Fibroblast of skin of abdomen (primary cell): ENCODE results near the gene ACSL1.

Experiments
- DNase-seq: peaks from one replicate; pipeline ENCODE4 v3.0.0-alpha.2; 2013

Gene ACSL1

DNA sequence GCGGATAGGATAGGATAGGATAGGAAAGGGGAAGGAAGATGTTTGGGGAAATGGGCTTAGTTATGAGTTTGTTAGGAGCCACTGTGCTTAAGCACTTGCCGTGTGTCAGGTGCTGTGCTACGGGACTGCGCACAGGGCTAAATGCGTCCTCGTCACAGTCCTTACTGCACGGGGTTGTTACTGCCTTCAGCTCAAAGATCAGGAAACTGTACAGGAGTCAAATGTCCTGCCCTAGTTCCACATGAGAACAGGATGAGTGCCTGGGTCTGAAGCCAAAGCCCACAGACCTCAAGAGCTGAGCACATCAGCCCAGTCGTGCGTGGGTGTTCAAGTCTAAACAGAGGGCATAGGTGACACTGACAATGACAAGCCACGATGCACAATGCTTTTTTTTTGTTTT lies 15.0 kb downstream of the ACSL1 start:
- DNase-seq, result no peak

DNA sequence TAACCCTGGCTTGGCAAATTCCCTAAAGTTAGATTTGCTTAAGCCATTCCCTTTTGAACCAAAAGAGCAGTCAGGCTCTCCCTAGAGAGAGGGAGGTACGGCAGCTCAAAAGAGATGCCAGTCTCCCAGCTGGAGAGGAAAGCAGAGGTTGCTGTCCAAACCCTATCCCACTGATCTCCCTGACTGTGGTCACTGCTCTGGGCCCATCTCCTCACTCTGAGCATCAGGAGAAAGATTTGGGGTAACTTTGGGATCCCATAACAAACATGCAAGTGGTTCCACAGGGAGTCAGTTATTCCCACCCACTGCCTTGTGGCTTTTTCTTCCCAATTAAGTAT lies 17.1 kb downstream of the ACSL1 start:
- DNase-seq, result no peak

DNA sequence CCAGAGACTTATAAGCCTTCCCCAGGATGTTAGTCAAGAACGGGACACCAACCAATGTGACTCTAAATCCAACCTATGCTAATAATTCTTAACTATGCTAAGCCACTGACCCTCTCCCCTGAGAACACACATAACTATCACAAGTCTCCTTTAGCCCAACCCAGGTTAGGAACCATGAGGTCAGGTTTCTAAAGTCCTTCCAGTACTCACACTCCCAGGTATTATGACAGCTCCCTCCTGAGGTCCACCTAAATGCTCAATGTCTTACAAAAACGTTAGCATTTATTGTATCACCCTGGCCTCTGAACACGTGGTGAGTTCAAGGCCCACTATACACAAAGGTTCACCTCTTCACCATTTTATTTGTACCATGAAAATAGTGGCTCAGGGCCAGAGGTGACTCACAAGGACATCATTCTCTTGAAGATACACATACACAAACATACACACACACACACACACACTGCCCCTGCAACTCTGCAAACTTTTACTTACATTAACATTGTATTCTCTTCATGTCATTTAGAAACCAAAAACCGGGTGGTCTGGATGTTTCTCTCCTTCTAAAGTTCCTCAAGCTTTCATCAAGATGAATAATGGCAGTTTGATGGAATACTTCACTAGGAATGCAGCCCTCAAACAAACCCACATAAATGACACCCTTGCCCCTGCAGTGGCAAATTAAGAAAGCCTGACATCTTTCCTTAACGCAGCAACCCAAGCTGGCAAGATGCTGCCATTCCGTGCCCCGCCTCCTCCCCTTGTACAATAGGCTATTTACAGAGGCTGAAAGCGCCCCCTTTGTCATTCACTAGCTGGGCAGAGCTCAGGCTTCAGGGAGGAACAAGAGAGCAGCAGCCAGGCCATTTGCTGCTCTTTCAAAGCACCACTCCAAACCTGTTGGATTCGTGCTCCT lies 17.7 kb downstream of the ACSL1 start:
- DNase-seq, result peak; percentile 63

DNA sequence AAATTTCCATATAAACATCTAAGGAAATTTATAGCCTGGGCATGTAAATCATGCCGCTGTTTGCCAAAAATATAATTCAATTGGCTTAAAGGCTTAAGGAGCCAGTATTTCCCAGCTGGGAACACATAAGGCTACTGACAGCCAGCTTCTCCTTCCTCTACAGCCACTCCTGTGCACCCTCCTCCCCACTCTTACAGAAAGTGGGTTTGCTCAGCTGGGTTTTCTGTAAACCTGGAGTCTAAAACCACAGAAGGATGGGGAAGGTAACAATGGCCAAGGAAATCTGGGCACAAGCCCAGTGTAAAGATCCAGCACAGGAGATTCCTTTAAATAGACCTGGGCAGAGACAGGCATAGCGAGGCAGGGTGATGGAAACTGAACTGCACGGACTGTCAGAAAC lies 18.5 kb downstream of the ACSL1 start:
- no peak for DNase-seq

DNA sequence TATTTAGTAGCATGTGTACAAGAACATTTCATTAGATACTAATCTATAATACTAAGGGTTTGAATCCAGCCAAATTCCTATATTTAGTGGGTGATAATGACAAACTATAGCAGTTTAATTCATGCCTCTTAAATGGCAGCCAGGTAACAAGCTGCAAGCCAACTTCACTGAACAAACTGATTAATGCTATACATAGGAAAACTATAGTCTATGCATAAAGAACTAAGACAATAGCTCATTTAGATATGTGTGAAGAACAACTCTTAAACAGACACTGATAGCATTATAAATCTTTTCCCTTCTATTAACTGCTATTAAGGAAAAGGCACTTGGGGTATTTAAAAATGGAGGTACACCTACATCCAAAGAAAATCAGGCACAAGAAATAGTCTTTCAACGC lies 19.1 kb downstream of the ACSL1 start:
- no peak for DNase-seq

DNA sequence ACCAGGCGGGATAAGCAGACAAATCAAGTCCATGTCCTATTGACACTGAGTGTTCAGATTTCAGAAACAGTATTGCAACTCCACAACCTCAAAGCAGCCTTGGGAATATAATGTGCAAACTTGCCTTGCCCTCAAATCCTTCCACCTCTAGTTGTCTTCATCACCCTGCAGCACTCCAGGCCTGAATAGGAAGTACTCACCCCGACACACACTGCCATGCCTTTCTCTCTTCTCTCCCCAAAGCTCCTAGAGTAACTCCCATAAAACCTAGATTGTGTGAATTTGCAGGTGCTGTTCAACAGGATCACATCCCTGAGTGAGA lies 19.6 kb downstream of the ACSL1 start:
- no peak for DNase-seq

DNA sequence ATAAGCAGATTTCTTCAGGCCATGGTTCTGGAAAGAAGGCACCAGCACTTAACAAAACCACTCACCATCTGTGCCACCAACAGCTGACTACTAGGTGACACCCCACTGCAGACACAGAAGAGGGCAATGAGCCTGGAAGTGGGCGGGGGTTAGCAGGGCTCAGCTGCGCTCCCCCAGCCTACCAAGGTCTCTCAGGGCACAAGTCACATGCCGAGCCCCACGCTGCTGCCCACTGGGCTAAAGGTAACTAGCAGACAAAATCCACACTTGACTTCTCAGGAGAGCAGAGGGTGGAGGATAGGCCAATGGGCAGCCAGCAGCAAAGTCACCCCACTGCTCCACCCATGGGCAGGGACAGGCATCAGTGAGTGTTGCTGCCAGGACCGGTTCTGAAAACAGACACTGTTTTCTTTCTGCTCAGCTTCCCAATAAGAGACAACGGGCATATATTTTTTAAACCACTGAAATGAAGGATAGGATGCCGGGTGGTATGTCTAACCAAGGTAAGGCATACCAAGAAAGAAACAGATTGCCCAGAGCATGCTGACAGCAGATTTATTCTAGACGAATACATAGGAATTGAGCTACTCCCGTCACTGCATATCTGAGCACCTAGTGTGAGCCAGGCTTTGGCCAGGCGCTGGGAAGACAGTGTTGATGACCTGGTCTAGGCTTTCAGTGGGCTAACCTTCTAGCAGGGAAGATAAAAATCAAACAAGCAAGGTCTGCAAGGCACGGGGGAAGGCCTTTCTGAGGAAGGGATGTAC lies 20.1 kb downstream of the ACSL1 start:
- no peak for DNase-seq

DNA sequence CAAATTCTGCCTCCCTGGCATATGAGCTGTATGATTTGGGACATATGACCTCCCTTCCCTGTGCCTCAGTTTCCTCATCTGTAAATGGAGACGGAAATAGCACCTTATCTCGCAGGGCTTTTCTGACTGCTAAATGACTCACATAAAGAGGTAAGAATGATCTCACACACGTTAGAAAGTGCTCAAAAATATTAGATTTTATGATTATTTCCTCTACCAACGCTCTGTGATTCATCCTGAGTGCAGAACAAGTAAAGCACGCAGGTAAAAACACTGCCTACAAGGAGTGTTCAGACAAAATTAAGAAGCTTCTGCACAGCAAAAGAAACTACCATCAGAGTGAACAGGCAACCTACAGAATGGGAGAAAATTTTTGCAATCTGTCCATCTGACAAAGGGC lies 21.1 kb downstream of the ACSL1 start:
- no peak for DNase-seq

DNA sequence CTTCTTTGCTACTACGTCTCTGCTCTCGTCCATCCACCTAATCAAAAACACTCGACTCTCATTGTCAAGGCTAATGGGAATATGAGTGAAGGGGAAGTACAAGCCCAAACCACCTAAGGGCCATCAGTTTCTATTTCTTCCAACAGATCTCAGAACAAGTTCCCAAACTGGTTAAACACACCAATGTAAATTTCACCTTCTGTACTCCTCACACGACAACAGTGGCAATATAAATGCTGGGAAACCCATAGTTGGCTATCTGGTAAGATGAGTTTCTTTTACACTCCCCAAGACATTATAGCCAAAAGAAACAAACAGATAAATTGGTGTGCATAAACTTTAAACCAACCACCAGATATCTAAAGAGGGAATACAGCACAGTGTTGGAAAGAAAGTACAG lies 21.9 kb downstream of the ACSL1 start:
- no peak for DNase-seq

DNA sequence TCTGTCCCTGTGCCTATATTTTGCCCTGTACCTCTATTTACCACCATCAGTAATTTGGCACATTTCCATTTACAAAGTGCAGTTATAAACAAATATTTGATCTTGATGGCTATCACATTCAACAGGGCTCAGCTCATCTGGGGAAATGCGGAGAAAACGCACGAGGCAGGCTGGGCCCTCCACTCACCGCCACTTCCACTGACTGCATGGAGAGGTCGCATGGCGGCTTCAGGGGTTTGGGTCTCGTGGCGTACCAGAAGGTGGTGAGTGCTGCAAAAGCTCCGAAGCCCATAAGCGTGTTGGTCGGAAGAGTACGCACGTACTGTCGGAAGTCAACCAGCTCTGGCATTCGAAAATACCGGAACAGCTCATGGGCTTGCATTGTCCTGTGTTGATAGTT lies 22.6 kb downstream of the ACSL1 start:
- no peak for DNase-seq

DNA sequence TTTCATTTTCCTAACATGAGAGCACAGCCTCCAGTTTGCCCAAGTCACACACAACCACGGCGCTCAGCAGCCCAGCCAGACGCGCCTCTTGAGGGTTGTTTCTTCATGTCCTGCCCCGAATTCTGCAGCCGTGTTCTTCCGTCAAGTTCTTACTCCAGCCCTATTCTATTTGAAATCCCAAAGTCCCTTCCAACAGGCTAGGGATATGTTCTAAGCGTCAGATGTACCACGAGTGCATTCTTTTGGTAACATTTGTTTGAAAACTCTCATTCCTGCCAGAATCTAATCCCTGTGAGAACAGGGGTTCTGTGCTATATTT lies 23.1 kb downstream of the ACSL1 start:
- DNase-seq, result peak; percentile 33

DNA sequence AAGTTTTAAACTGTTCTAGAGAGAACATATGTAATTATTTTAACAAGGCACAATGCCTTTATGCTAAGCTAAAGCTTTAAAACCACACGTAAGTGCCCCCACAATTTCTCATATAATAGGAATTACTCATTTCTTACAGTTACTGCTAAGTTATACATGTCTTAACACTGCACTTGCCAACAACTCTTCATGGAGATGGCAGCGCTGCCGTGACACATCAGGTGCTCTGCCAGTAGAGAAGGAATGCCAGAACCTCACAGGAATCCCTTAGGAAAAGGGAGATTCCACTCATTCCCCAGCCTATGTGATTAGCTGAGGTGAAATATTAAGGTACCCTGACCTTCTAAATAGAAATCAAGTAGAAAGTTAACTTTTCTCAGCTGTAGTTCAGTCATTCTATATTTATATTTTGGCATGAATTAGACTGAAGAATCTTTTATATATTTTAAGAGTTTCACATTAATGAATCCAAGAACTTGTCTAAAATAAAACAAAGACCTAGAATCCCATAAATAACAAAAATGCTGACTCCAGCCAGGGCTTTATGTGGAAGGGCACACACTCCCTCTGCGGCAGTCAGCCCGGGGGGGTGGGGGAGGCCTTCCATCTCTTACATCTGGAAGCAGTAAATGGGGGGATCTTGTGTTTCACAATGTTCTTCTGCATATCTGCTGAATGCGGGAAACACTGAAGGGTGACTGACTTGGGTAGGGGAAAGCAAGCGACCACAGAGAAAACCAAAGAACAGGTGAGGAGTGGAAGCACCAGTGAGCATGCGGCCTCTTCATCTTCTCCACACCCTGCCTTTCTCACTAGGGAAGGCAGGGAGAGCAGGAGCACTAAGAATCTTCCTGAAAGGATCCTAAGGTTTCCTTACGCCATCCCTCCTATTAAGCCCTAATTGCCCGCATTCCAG lies 23.7 kb downstream of the ACSL1 start:
- peak; percentile 56 for DNase-seq

DNA sequence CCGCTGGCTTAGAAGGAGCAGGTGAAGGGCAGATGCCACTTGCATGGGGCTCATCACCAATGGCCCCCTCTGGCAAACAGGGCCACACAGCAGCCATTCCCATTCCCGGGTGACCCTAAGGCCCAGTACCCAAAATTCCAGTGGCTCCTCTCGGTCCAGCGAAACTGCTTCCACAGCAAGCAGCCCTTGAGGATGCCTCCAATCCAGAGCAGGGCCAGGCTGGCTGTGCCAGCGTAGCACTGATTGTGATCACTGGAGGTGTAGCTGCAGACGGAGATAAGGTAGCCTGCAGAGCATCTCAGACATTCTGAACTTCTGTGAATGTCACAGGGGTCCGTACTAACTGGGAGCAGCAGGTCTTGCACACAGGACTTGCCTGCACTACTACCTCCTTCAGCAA lies 27.3 kb downstream of the ACSL1 start:
- no peak for DNase-seq

DNA sequence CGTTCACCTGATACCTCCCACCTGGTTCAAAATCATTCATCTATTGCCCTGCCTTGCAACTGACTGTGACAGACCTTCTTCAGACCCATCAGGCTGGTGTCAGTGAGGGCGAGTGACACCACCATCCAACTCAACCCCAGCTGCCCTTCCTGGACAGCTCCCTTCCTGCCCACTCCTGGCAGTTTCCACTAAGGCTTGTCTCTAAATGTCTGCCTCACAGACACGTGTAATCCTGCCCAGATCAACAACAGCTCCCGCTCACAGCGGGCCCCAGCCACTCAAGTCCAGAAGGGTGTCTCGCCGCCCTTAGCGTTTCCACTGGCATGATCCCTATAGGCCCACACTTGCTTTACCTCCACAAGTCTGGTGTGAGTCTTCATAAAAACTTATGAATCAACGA lies 28.9 kb downstream of the ACSL1 start:
- no peak for DNase-seq

DNA sequence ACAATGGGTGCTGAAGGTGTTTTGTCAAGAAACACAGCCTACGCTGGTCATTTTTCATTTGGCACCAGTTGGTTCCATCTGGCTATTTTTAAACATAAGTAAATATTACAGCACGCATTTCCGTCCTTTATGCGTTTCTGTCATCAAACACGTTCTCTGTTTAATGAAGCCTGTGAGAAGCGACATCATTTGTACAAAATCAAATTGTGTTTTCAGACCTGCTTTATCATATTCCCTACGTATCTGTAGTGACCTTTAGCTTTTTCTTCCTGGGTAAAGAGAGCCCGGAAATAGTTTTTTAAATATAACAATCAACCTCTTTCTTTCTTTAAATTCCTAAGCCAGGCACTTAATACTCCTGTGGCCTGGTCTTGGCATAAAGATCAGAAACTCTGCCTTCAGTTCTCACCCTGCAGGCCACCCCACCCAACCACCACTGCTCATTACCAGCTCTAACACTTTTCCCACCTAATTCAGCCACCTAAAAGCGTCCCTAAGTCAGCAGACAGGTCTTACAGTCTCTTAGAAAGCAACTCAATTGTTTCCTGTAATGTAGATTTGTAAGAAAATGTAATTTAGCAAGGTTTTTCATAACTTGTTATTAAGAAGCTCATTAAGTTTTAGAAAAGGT lies 30.4 kb downstream of the ACSL1 start:
- no peak for DNase-seq

DNA sequence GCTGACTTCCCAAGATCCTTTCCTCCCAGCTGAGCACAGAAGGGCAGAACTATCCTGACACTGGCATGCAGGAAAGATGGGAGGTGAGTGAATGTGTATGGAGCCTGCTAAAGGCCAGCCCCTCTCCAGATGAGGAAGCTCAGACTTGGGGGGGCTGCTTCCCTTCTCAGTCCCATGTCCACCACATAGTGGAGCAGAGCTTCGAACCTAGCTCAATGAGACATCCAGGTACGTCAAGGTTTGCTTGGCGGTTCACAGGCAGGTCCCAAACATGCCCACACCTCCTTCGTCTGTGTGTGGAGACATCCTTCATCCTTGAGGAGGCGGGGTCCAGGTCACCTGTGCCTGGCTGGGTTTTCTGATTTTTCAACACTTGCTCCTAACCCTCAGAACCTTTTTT lies 31.3 kb downstream of the ACSL1 start:
- no peak for DNase-seq

DNA sequence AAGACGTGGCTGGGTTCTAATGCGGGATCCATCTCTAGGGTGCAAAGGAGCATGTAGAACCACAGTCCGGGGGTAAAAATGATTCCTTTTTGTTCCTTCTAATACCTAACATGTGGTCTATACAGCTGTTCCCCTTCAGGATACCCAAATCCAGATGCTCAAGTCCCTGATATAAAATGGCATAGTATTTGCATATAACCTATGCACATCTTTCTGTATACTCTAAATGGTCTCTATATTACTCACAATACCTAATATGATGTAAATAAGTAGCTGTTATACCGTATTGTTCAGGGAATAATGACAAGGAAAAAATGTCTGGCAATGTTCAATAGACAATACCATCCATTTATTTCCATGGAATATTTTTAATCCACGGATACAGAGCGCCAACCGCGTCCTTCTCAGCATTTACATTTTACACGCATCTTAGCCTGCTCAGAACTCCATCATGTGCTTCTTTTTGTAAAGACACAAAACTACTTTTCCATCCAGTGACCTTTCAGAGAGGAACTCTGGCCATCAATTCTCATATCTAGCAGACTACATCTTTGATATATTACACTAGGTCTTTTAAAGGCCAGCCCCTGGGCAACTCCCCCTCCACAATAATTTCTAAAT lies 31.9 kb downstream of the ACSL1 start:
- DNase-seq, result no peak

DNA sequence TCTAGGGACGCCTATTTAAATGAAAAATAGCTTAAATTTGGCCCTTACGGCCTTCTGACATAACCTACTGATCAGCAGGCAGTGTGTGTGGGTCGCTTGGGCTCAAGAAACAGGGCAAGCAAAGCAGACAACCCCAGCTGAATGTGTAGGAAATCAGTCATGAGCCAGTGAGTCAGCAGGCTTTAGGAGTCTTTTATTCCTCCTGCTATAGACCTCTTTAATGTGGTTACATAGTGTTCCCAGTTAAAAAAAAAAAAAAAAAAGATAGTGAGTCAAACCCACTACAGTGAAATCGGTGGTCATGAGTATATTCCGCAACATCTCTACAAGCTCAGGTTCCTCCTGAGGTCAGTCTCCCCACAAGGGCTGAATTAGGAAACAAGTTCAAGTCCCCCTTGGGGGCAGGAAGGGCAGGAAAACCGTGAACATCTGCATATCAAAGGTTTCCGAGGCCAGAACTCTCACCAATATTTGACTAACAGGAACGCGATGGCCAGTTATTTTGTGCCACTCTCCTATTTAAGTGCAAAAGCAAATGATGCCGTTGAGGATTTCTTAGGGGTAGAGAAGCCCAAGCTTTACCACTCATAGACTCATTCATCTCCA lies 32.7 kb downstream of the ACSL1 start:
- peak; percentile 92 for DNase-seq

DNA sequence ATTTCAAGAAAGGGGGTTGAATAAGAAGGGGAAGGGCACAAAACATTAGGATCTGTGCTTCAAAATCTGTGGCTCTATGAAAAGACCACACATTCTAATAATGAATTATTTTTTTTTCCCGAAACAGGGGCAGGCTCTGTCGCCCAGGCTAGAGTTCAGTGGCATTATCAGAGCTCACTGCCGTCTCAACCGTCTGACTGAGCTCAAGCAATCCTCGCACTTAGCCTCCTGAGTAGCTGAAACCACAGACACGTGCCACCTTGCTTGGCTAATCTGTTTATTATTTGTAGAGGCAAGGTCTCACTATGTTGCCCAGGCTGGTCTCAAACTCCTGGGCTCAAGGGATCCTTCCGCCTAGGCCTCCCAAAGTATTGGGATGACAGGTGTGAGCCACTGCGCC lies 33.4 kb downstream of the ACSL1 start:
- DNase-seq, result no peak

DNA sequence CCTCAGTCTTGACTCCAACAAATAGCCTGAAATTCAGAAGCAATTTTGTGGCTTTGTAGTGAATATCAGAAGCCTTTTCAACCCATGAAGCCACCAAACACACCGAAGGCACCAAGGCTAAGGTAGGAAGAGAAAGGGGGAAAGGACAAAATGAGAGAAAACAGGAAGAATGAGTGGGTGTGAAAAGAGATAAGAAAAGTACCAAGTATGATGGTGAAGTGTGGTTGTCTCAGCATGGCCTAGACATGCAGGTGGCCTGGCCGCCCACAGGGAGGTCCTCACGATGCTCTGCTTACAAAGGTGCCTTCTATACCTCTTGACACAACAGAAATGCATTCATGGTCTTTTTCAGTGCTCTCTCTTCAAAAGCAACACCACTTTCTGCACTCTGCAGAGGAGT lies 34.9 kb downstream of the ACSL1 start:
- no peak for DNase-seq

DNA sequence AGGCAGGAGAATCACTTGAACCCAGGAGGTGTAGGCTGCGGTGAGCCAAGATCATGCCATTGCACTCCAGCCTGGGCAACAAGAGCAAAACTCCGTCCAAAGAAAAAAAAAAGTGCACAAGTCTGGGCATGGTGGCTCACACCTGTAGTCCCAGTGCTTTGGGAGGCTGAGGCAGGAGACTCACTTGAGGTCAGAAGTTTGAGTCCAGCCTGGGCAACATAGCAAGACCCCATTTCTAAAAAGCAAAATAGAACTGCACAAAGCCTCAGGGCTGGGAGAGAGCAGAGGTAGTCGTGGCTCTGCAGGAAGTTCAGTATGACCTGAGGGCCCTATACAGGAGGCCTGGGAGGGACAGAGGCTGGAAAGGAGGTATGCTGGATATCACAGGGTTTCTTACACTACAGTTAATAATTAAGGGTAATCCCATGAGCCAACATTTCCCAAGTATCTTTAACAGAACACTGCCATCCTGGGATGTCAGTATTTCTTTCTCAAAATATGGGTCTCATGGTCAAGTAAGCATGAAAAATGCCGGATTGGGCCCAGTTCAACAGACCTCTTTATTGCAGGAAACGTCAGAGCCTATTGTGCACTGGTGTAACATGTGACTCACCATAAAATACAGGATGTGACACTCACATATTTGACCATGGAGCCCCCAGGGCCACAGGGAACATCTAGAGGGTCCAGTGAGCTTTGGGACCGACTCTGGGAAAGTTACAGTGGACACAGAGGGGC lies 37.8 kb downstream of the ACSL1 start:
- no peak for DNase-seq
